Breast epithelium (tissue), 3 donors: ENCODE results near the gene DAG1.

Experiments
- CTCF ChIP-seq, 3 donors: fragments of 450-650 bp; IDR thresholded peaks; one replicate each; pipeline ENCODE4 v1.5.1; 2016 to 2017; ENCODE audit warnings: antibody characterized with exemption in 3 of 3, mild to moderate bottlenecking in 3 of 3, moderate library complexity in 3 of 3
- POLR2A ChIP-seq: fragments of 450-650 bp; IDR thresholded peaks from one replicate; pipeline ENCODE4 v1.6.1; 2016; ENCODE audit warnings: antibody characterized with exemption, mild to moderate bottlenecking, moderate library complexity

- TF ChIP-seq CTCF (IDR thresholded peaks at IDR 0.05) (no peak), POLR2A (no peak)
Measured at GRCh38 chr3:49445391-49445790, 24.7 kb upstream of the DAG1 start.
